Fibroblast of the conjunctiva (primary cell): ENCODE measurements around the gene VSTM1.

Experiments
- DNase-seq: peaks from one replicate; pipeline ENCODE4 v3.0.0-alpha.2; 2010; ENCODE audit warnings: low read depth

The VSTM1 gene

DNA sequence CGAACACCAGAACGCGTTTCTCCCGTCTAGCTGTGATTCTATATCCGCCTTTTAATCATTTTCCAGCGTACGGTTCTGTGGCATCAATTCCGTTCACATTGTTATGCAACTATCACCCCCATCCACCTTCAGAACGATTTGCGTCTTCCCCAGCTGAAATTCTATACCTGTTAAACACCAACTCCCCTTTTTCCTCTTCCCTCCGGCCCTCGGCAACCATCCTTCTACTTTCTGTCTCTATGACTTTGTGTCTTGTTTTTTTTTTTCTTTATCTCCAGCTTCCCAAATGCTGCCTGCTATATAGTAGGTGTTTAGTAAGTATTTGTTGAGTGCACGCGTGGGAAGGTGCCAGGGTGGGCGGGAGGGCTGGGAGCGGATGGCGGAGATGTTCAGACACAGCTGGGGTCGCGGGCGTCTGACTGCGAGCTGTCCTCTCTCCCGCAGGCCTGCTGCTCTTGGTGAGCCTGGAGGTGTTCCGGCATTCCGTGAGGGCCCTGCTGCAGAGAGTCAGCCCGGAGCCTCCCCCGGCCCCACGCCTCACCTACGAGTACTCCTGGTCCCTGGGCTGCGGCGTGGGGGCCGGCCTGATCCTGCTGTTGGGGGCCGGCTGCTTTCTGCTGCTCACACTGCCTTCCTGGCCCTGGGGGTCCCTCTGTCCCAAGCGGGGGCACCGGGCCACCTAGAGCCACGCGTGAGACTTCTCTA is 52.0 kb downstream of the VSTM1 start:
- no peak for DNase-seq

DNA sequence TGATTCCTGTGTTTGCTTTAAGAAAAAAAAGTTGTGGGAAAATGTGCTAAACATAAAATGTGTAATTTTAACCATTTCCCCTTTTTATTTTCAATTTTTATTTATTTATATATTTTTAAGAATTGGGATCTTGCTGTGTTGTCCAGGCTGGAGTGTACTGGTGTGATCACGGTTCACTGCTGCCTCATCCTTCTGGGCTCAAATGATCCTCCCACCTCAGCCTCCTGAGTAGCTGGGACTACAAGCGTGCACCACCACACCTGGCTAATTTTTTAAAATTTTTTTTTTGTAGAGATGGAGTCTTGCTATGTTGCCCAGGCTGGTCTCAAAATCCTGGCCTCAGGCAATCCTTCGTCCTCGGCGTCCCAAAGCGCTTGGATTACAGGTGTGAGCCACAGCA is 53.2 kb downstream of the VSTM1 start:
- no peak for DNase-seq

DNA sequence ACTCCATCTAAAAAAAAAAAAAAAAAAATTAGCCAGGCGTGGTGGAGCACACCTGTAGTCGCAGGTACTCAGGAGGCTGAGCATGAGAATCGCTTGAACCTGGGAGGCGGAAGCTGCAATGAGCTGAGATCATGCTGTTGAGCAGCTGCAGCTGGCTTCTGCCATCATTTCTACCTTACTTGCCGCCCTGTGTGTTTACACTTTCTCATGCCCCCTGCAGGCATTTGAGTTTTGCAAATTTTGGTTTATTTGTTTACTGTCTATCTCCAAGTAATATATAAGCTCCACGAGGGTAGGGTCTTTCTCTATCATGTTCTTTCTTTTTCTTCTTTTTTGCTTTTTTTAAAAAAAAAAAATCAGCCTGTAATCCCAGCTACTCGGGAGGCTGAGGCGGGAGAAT is 54.3 kb downstream of the VSTM1 start:
- DNase-seq, result no peak

DNA sequence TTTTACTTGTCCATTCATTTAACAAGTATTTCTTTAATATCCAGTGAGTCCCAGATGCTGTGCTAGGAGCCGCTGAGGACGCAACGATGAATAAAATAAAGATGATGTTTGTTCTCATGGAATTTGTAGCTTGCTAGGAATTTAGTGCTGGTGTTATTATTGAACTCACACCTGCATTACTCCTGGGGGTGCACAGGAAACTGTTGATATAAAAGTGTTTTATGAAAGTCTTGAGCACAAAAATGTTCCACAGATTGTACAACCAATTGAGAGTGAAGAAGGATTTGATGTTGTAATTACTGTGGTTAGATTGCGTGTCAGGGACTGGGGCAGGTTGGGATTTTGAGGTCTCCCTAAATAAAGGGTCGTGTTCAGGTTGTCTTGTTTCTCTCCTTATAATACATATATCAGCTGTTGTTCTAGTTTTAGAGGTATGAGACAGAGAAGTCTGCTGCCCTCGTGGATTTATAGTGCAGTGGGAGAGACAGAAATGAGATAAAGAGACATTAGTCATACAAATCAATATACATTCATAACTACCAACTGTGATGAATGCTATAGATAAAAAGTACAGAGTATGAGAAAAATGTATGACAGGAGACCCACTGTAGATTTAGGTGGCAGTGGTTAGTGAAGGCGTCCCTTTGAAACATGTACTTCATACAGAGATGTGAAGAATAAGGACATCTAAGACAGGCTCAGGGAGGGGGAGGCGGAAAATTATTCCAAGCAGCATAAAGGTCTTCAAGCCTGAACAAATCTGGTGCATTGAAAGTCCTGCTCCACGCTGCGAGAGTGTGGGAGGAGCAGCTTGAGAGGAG is 61.0 kb downstream of the VSTM1 start:
- DNase-seq, result no peak

DNA sequence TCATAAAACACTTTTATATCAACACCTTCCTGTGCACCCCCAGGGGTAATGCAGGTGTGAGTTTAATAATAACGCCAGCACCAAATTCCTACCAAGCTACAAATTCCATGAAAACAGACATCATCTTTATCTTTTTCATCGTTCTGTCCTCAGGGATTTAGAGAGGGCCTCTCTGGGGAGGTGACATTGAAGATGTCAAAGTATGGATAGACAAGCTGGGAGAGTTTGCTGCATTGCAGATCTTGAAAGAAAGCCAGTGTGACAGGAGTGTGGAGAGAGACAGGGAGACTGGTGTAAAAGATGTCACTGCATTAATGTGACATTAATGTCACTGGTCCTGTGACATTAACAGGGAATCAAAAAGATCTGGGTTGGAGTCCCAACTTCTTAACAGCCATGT is 62.2 kb downstream of the VSTM1 start:
- no peak for DNase-seq

DNA sequence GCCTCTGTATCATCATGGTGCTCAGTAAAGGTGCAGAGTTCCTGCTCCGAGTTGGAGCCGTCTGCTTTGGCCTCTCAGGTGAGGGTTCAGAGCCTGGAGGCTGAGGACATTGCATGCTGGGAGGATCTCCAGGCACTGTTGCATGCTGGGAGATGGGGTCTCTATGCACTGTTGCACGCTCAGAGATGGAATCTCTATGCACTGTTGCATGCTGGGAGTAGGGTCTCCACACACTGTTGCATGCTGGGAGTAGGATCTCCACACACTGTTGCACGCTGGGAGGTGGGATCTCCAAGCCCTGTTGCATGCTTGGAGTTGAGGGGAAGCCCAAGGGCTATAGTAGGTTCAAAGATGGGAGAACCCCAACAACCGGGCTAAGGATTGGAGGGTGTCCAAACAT is 64.0 kb downstream of the VSTM1 start:
- no peak for DNase-seq

DNA sequence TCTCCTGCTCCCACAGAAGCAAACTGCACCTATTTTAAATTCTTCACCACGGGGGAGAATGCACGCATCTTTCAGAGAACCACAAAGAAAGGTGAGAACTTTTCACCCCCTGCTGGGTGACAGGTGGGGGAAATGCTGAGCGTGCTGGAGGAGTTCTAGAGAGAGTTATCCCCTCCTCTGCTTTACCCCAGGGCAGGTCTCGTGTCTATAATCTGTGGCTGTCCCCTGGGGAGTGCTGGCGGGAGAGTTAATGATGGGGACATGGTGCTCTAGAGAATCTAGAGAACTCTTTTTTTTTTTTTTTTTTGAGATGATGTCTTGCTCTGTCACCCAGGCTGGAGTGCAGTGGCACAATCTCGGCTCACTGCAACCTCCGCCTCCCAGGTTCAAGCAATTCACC is 65.5 kb downstream of the VSTM1 start:
- DNase-seq, result no peak

DNA sequence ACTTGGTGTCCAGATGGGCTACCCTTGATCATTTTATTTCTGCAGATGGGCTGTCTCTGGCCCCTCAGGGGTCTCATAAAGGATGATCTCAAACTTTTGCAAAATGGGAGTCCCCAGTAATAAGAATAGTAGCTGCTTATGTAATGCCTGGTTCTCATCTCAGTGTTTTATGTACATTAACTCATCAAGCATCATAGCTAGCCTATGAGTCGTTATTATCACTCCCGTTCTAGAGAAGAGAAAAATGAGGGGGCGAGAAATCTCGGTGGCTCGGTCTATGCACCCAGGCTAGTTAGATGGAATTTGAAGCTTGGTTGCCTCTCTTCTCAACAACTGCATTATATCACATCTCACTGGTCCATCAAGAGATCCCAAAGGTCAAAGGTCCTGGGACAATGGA is 68.9 kb downstream of the VSTM1 start:
- DNase-seq, result no peak

DNA sequence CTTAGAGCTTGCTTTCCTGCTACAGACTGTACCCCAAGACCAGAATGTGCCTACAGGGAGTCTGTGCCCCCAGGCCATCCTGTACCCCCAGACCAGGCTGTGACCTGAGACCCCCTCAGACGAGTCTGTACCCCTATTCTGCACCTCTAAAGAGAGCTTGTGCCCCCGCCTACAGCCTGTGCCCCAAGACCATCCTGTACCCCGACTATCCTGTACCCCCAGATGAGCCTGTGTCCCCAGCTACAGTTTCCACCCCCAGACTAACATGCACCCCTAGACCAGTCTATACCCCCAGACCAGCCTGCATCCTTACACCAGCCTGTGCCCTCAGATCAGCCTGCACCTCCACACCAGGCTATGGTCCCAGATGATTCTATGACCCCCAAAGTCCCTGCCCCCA is 70.2 kb downstream of the VSTM1 start:
- no peak for DNase-seq

DNA sequence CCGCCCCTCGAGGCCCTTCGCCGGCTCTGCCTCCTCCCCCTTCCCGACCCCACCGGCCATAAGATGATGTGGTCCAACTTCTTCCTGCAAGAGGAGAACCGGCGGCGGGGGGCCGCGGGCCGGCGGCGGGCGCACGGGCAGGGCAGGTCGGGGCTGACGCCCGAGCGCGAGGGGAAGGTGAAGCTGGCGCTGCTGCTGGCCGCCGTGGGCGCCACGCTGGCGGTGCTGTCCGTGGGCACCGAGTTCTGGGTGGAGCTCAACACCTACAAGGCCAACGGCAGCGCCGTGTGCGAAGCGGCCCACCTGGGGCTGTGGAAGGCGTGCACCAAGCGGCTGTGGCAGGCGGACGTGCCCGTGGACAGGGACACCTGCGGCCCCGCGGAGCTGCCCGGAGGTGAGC is 70.9 kb downstream of the VSTM1 start:
- no peak for DNase-seq

DNA sequence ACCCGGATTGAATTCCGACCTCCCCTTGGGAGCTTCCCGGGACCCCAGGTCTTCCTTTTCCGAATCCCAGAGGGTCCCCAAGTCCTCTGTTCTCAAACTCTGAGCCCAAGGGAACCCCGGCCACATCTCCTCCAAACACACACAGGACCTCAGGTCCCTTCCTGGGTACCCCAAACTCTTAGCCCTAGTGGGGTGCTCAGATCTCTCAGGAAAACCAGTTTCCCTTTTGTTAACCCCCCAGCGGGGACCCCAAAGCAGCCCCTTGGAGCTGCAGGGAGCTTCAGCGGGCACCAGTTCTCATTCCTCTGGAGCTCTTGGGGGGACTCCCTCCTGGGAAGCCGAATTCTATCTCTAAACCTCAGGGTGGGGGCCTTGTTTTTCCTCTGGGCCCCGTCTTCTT is 71.5 kb downstream of the VSTM1 start:
- no peak for DNase-seq

DNA sequence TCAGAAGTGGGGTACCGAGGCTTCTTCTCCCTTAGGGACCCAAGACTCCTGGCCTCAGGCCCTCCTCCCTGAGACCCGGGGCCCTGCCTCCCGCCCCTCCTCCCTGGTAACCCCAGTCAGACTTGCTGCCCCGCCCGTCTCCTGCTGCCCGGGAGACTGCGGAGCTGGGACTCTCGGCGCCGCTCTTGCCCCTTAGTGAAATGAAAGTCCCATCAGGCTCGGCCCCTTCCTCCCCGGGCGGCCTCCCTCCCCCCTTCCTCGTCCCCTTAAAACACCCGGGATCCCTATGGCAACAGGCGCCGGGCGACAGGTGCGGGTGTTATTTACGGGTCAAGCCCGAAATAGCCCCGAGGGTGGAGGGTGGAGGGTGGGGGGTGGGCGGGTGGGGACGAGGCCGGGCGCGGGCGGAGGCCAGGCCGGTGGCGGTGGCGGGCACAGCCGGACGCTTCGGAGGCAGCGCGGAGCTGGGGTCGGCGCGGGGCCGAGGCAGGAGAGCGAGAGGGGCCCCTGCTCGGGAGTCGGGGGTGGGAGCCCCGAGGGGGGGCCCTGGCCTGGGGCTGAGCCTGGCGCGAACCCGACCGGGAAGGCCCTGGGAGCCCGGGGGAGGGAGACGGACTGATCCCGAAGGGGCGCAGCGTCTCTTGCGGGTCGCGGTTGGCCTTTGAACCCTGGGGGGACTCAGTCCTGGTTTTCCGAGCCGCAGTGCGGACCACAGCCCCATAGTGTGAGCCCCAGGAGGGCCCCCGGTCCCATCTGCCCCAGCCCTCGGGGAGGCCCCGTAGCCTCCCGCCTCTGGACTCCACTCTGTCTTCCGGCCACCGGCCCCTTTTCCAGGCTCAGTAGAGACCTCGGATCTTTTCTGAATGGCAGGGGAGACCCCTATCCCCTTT is 72.2 kb downstream of the VSTM1 start, which contains the start of gene CACNG6:
CACNG6 (plus strand) TSS at position 414 of the 890 bp plus-strand sequence. CDS start 1,241 bp downstream, outside the sequence.
- no peak for DNase-seq
